Fibroblast of villous mesenchyme (primary cell): Measurements from ENCODE around the gene RPTN. TPM values are rescaled to one million over a fixed set of nuclear protein-coding genes. Genes with fewer than 3 reads are reported as not detected.

Experiments used
- DNase-seq: peaks from one replicate; pipeline ENCODE4 v3.0.0-alpha.2; 2010; ENCODE audit warnings: low read depth
- H3K4me3 ChIP-seq: 2 replicates; pipeline ENCODE4 v1.5.1; 2011; ENCODE audit warnings: low read depth, mild to moderate bottlenecking, low read length
- total RNA-seq: library from RNA; depleted of rRNA; stranded (reverse); fragments of >200 nt; gene quantifications from 2 replicates; pipeline ENCODE4 v1.2.3, GENCODE V29; 2012
- TF ChIP-seq, protein P1 (sequence below): IDR thresholded peaks from 2 replicates; pipeline ENCODE4 v1.5.1; 2012; ENCODE audit warnings: low read depth, mild to moderate bottlenecking, low read length; ENCODE audit not compliant: insufficient read depth

Gene RPTN
- total RNA-seq, 1 donor: not detected

DNA sequence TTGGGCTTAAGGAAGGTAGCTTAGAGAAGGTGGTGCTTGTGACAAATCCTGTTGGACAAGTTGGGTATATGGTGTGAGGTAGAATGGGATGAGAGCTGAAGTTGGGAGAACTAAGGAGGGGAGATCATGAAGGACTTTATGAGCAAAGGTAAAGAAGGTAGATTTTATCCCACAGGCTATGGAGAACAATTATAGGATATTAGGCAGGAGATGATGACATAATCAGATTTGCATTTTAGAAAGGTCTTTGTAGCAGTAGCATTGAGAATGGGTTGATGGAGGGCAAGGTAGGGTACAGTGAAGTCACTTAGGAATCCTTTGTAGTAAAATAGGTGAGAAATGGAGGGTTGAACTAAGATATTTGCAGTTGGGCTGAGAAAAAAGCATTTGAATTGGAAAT is 28.8 kb downstream of the RPTN start:
- H3K4me3 ChIP-seq: no peak overlapping the region
- no peak for DNase-seq
- TF ChIP-seq, protein P1, sequence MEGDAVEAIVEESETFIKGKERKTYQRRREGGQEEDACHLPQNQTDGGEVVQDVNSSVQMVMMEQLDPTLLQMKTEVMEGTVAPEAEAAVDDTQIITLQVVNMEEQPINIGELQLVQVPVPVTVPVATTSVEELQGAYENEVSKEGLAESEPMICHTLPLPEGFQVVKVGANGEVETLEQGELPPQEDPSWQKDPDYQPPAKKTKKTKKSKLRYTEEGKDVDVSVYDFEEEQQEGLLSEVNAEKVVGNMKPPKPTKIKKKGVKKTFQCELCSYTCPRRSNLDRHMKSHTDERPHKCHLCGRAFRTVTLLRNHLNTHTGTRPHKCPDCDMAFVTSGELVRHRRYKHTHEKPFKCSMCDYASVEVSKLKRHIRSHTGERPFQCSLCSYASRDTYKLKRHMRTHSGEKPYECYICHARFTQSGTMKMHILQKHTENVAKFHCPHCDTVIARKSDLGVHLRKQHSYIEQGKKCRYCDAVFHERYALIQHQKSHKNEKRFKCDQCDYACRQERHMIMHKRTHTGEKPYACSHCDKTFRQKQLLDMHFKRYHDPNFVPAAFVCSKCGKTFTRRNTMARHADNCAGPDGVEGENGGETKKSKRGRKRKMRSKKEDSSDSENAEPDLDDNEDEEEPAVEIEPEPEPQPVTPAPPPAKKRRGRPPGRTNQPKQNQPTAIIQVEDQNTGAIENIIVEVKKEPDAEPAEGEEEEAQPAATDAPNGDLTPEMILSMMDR: no peak

DNA sequence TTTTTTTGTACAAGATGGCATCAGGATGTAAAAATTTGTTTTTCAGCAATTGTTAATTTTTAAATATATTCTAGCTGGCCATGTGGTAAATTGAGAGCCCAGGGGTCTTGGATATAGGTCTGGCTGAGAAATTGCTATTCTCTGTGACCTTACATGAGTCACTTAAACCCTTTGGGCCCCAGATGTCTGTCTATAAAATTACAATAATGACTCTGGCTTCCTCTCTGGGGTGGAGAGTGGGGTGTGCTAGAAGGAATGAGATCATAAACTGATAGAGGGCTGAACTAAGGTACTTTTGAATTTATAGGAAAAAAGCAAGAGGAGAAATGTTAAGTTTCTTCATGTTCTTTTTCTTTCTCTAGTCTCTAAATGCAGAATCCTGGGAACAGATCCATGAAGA is 31.4 kb downstream of the RPTN start:
- no peak overlapping the region for H3K4me3 ChIP-seq
- TF ChIP-seq, protein P1: no peak
- DNase-seq: no peak

DNA sequence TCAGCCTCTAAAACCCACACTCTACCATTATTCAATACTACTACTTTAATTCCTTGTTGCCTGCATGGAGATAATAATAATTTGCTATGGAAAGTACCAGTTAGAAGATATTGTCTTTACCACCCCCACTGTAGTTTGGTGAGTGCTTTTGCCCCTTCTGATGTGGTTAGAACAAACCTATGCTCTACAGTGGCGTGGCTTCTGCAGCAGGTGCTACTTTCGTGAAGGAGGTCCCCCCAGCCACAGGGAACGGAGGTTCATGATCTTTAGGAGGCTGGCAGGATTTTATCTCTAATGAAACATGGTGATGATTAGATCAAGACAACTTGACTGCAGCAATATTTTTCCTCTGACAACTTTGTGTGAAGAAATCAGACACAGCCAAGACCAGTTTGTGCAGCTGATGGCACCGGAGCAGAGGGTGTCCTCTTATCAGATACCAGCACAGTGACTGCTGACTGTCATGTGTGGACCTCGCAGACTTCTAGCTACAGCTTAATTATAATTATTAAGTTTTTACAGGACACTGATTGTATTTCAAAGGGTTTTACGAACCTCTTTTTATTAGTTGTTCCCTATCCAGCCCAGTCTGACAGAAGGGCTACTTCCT is 33.1 kb downstream of the RPTN start:
- TF ChIP-seq, protein P1: no peak
- no peak overlapping the region for H3K4me3 ChIP-seq
- no peak for DNase-seq

DNA sequence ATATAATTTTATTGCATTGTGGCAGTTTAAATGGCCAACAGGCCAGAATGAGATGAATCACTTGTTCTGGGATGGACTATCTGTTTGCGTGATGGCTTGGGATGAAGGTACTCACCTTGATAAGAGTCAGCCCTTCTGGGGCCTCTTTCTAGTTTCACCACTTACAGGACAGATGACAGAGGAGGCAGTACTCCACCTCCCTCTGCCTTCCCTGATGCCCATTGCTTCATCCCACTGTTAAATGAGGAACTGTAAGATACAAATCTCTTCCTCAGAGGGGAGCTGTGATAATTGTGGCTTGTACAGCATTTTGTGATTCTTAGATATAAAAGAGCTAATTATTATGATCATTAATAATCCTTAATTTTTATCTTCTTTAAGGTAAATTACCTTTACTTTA is 40.1 kb downstream of the RPTN start:
- no peak overlapping the region for H3K4me3 ChIP-seq

DNA sequence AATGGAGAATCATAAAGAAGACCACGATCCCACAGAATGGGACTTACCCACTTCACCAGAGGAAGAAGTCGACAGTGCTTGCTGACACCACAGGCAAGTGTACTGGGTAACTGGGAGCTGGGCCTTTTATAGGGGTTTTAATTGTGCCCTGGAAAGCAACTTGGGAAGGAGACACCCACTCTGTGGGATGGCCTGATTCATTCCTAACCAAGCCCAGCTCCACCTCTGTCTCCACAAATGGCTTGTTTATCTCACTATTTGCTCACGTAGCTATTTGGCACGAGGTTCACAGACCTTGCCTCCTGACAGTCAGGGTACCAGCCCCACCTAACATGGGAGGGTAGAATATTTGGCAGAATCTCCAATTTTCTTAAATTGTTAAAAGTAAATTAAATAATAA is 43.7 kb downstream of the RPTN start, which contains the start of gene TCHH:
TSS of gene TCHH (minus strand) at position 101 of the 400 bp plus-strand sequence. CDS start 1,364 bp downstream, outside the sequence.
- no peak within 1 kb of the TSS for H3K4me3 ChIP-seq
- TF ChIP-seq, protein P1: no peak
- no peak for DNase-seq

More for the DNA sequence above, 40.1 kb downstream of the RPTN start:
- TF ChIP-seq, protein P1: no peak
- DNase-seq: no peak

DNA sequence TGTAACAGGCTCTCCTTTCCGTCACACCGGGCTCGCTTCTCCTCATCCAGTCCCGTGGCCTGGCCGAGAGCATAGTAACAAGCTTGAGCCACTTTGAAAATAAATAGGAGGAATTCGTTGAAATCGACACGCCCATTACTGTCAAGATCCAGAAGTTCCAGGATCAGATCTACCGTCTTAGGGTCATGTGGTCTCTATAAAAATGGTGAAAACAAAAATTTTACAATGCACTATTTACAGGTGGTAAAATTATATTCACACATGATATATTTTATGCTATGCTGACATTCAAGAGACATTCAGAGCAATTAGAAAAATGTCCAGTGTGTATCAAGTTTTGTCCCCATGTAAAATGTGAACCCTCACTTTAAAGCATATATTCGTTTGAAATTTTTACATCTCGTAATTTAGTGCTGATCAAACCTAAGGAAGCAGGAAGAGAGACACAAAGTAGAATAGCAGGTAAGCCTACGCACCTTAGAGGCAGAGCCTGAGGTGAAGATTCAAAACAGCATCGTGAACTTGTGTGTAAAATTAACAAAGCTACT is 46.1 kb downstream of the RPTN start:
- H3K4me3 ChIP-seq: no peak overlapping the region
- TF ChIP-seq, protein P1: no peak
- no peak for DNase-seq
